ENCODE data around the gene SFMBT2. TPM values are rescaled to one million over a fixed set of nuclear protein-coding genes. Genes with fewer than 3 reads are reported as not detected.
A peak's percentile ranks its signal among the peaks of the same experiment; 100 is the strongest.

The SFMBT2 gene
- total RNA-seq, 3 donors from 2014 or later (not counting 1 experiment from before 2014, with no cell fraction given), result 50.4 to 70.4 (median 52.2) TPM

- ATAC-seq, result no peak
- 74% methylated on average over 12 of the region's 12 CpGs for WGBS (ENCODE audit: insufficient coverage)
- peak overlapping the region in 1 of 2 donors; percentile 29 for H3K27ac Mint-ChIP-seq
- no peak overlapping the region for H3K27ac ChIP-seq (ENCODE audit: low read length)
- no peaks in the 10 kb centered on the region for H3K27me3 ChIP-seq (ENCODE audit: control insufficient read depth, insufficient read depth, low read length)
- no peaks in the 10 kb centered on the region for H3K9me3 Mint-ChIP-seq
- no peaks in the 10 kb centered on the region for H3K36me3 Mint-ChIP-seq
- no peaks in the 10 kb centered on the region for H3K9me3 ChIP-seq (ENCODE audit: control insufficient read depth, insufficient read depth, low read length)
- H3K36me3 ChIP-seq (ENCODE audit: control insufficient read depth, insufficient read depth, low read length), result peaks cover 3% of the 10 kb centered on the region
- TF ChIP-seq CTCF (IDR thresholded peaks at IDR 0.05), result no peak
- no peak overlapping the region for H3K4me3 Mint-ChIP-seq
- H3K4me1 ChIP-seq (ENCODE audit: control insufficient read depth, insufficient read depth, low read length), result peaks cover 21% of the 10 kb centered on the region
- H3K4me3 ChIP-seq (ENCODE audit: low read length), result no peak overlapping the region
- intact Hi-C loops (cut with micrococcal nuclease), result no loop called here
- H3K27me3 Mint-ChIP-seq (ENCODE audit: low read depth in 2 of 2), result no peaks in the 10 kb centered on the region
- DNase-seq, result no peak
- H3K4me1 Mint-ChIP-seq, result peaks cover 59 to 76% of the 10 kb centered on the region in 2 donors
These were observed 134.9 kb downstream of the SFMBT2 start for GRCh38 chr10:7275761-7276440.

- Histone ChIP-seq H3K27me3 (ENCODE audit: control insufficient read depth, insufficient read depth, low read length) (no peaks in the 10 kb centered on the region), H3K4me1 (ENCODE audit: control insufficient read depth, insufficient read depth, low read length) (peaks cover 27% of the 10 kb centered on the region), H3K4me3 (ENCODE audit: low read length) (no peak overlapping the region), H3K9me3 (ENCODE audit: control insufficient read depth, insufficient read depth, low read length) (no peaks in the 10 kb centered on the region), H3K36me3 (ENCODE audit: control insufficient read depth, insufficient read depth, low read length) (peaks cover 3% of the 10 kb centered on the region), H3K27ac (ENCODE audit: low read length) (no peak overlapping the region)
- WGBS (ENCODE audit: insufficient coverage), result 92% methylated on average over 2 of the region's 2 CpGs
- Mint-ChIP-seq H3K4me3 (no peak overlapping the region), H3K27me3 (ENCODE audit: low read depth in 2 of 2) (no peaks in the 10 kb centered on the region), H3K4me1 (peaks cover 58 to 74% of the 10 kb centered on the region in 2 donors), H3K36me3 (no peaks in the 10 kb centered on the region), H3K27ac (peak overlapping the region in 1 of 2 donors; percentile 29), H3K9me3 (no peaks in the 10 kb centered on the region)
- intact Hi-C loops (cut with micrococcal nuclease), result loop anchor here (5.0 kb wide), 1 partner anchor 43 kb away; no protein-coding TSS in a partner anchor
- DNase-seq (no peak), ATAC-seq (no peak)
- no peak for TF ChIP-seq CTCF (IDR thresholded peaks at IDR 0.05)
These were observed 136.5 kb downstream of the SFMBT2 start for GRCh38 chr10:7274293-7274692.

- Mint-ChIP-seq H3K27me3 (ENCODE audit: low read depth in 2 of 2) (no peaks in the 10 kb centered on the region), H3K4me1 (peaks cover 60 to 79% of the 10 kb centered on the region in 2 donors), H3K9me3 (no peaks in the 10 kb centered on the region), H3K4me3 (peak overlapping the region; percentile 79), H3K27ac (peak overlapping the region; percentile 83 to 89), H3K36me3 (no peaks in the 10 kb centered on the region)
- intact Hi-C loops (cut with micrococcal nuclease), result loop anchor here (5.0 kb wide), 1 partner anchor 45 kb away; no protein-coding TSS in a partner anchor
- 35% methylated on average over 4 of the region's 4 CpGs for WGBS (ENCODE audit: insufficient coverage)
- DNase-seq, result peak in 1 of 2 donors; percentile 60
- peak in 2 of 3 donors; percentile 17 to 47 for ATAC-seq
- peaks cover 37% of the 10 kb centered on the region for H3K4me1 ChIP-seq (ENCODE audit: control insufficient read depth, insufficient read depth, low read length)
- H3K27me3 ChIP-seq (ENCODE audit: control insufficient read depth, insufficient read depth, low read length), result no peaks in the 10 kb centered on the region
- no peak overlapping the region for H3K4me3 ChIP-seq (ENCODE audit: low read length)
- peaks cover 3% of the 10 kb centered on the region for H3K36me3 ChIP-seq (ENCODE audit: control insufficient read depth, insufficient read depth, low read length)
- H3K9me3 ChIP-seq (ENCODE audit: control insufficient read depth, insufficient read depth, low read length), result no peaks in the 10 kb centered on the region
- TF ChIP-seq CTCF (IDR thresholded peaks at IDR 0.05), result no peak
- peak overlapping the region; percentile 8 for H3K27ac ChIP-seq (ENCODE audit: low read length)
These were observed 138.8 kb downstream of the SFMBT2 start for GRCh38 chr10:7272008-7272407.

Data from natural killer cell (primary cell).